ENCODE data around the gene SHANK3. TPM values are rescaled to one million over a fixed set of nuclear protein-coding genes. Genes with fewer than 3 reads are reported as not detected.

SHANK3 gene
- total and polyA plus RNA-seq, 8 donors: 17.2 to 42.9 (median 23.5) TPM

GRCh38 chr22:50686794-50687193 is 14.2 kb downstream of the SHANK3 start:
- H3K27ac ChIP-seq: no peak overlapping the region
- H3K4me1 ChIP-seq: peaks cover 0 to 11% of the 10 kb centered on the region in 2 donors
- intact Hi-C loops (cut with DNase I): no loop called here
- no peaks in the 10 kb centered on the region for H3K9me3 ChIP-seq
- H3K4me3 ChIP-seq: no peak overlapping the region
- DNase-seq (peak in 2 of 4 donors; percentile 4 to 11), ATAC-seq (no peak)
- H3K36me3 ChIP-seq: no peaks in the 10 kb centered on the region
- no peak for TF ChIP-seq CTCF (IDR thresholded peaks at IDR 0.05)
- no peaks in the 10 kb centered on the region for H3K27me3 ChIP-seq

- H3K4me1 ChIP-seq: peaks cover 0 to 11% of the 10 kb centered on the region in 2 donors
- H3K4me3 ChIP-seq: no peak overlapping the region
- intact Hi-C loops (cut with DNase I): no loop called here
- no peak overlapping the region for H3K27ac ChIP-seq
- DNase-seq: peak in 2 of 4 donors; percentile 16 to 42
- no peak for ATAC-seq
- H3K36me3 ChIP-seq: no peaks in the 10 kb centered on the region
- no peaks in the 10 kb centered on the region for H3K27me3 ChIP-seq
- no peaks in the 10 kb centered on the region for H3K9me3 ChIP-seq
- TF ChIP-seq CTCF (IDR thresholded peaks at IDR 0.05): no peak
Observed at GRCh38 chr22:50687829-50688228, 15.2 kb downstream of the SHANK3 start.

GRCh38 chr22:50688448-50688847 is 15.8 kb downstream of the SHANK3 start:
- Histone ChIP-seq H3K4me1 (peaks cover 0 to 11% of the 10 kb centered on the region in 2 donors), H3K27ac (no peak overlapping the region), H3K36me3 (no peaks in the 10 kb centered on the region), H3K27me3 (no peaks in the 10 kb centered on the region), H3K9me3 (no peaks in the 10 kb centered on the region), H3K4me3 (no peak overlapping the region)
- intact Hi-C loops (cut with DNase I): no loop called here
- DNase-seq (peak in 2 of 4 donors; percentile 17 to 41), ATAC-seq (no peak)
- TF ChIP-seq CTCF (IDR thresholded peaks at IDR 0.05): no peak

- Histone ChIP-seq H3K36me3 (peaks cover 0 to 7% of the 10 kb centered on the region in 2 donors), H3K4me3 (no peak overlapping the region), H3K27me3 (no peaks in the 10 kb centered on the region), H3K27ac (no peak overlapping the region), H3K9me3 (no peaks in the 10 kb centered on the region), H3K4me1 (peaks cover 0 to 16% of the 10 kb centered on the region in 2 donors)
- intact Hi-C loops (cut with DNase I): no loop called here
- DNase-seq: no peak
- TF ChIP-seq CTCF (IDR thresholded peaks at IDR 0.05): peak; percentile 30 to 35
- peak; percentile 43 for ATAC-seq
Observed at GRCh38 chr22:50691521-50691920, 18.9 kb downstream of the SHANK3 start.

- Histone ChIP-seq H3K36me3 (peaks cover 0 to 7% of the 10 kb centered on the region in 2 donors), H3K9me3 (no peaks in the 10 kb centered on the region), H3K4me1 (peaks cover 5% of the 10 kb centered on the region in 2 donors), H3K4me3 (no peak overlapping the region), H3K27ac (no peak overlapping the region), H3K27me3 (no peaks in the 10 kb centered on the region)
- ATAC-seq: no peak
- intact Hi-C loops (cut with DNase I): no loop called here
- TF ChIP-seq CTCF (IDR thresholded peaks at IDR 0.05): no peak
- no peak for DNase-seq
Observed at GRCh38 chr22:50693462-50693861, 20.8 kb downstream of the SHANK3 start.
